NCI-H2196 (cell line): ENCODE data around the gene LCE7A.

Experiments used
- DNase-seq: peaks from one replicate; lab custom pipeline; 2025; ENCODE audit not compliant: unreplicated experiment; lab: John Stamatoyannopoulos, UW

The LCE7A gene

GRCh38 chr1:152879559-152880198, 19.9 kb downstream of the LCE7A start:
- no peak for DNase-seq

GRCh38 chr1:152880316-152880715, 20.5 kb downstream of the LCE7A start:
- no peak for DNase-seq

GRCh38 chr1:152880907-152881306, 21.1 kb downstream of the LCE7A start:
- DNase-seq: no peak

- DNase-seq: no peak
Observed at GRCh38 chr1:152884085-152884484, 24.3 kb downstream of the LCE7A start.

- DNase-seq: no peak
Observed at GRCh38 chr1:152884506-152884905, 24.7 kb downstream of the LCE7A start.

GRCh38 chr1:152884966-152885624, 25.3 kb downstream of the LCE7A start:
- no peak for DNase-seq

GRCh38 chr1:152886085-152886484, 26.3 kb downstream of the LCE7A start:
- DNase-seq: no peak

- no peak for DNase-seq
Observed at GRCh38 chr1:152886758-152887409, 27.1 kb downstream of the LCE7A start.

GRCh38 chr1:152888126-152888525, 28.3 kb downstream of the LCE7A start:
- no peak for DNase-seq

GRCh38 chr1:152899027-152899426, 39.2 kb downstream of the LCE7A start:
- no peak for DNase-seq

- DNase-seq: no peak
Observed at GRCh38 chr1:152899883-152900282, 40.1 kb downstream of the LCE7A start.

GRCh38 chr1:152901631-152902030, 41.8 kb downstream of the LCE7A start:
- DNase-seq: no peak

GRCh38 chr1:152902636-152903035, 42.8 kb downstream of the LCE7A start:
- DNase-seq: no peak

GRCh38 chr1:152904688-152905440, 45.1 kb downstream of the LCE7A start:
- DNase-seq: no peak

- DNase-seq: no peak
Observed at GRCh38 chr1:152906023-152906565, 46.3 kb downstream of the LCE7A start.

GRCh38 chr1:152907686-152908601, 48.1 kb downstream of the LCE7A start, which contains the start of gene IVL:
TSS of gene IVL (plus strand) at chr1:152908546. CDS start at chr1:152909798, 1,252 bp downstream.
- no peak for DNase-seq

- DNase-seq: no peak
Observed at GRCh38 chr1:152909206-152909605, 49.4 kb downstream of the LCE7A start.
